ENCODE measurements around the gene RBM33. TPM values are rescaled to one million over a fixed set of nuclear protein-coding genes. Genes with fewer than 3 reads are reported as not detected.
A peak's percentile ranks its signal among the peaks of the same experiment; 100 is the strongest.

RBM33 gene
- total and polyA plus RNA-seq, 2 of the 13 experiments (the other 11 are each of a cell fraction or from before 2014, with no cell fraction given): 12.4 to 28.9 TPM

GRCh38 chr7:155809947-155810769 lies 165.7 kb downstream of the RBM33 start (continued):
- TF ChIP-seq ZNF800 (CRISPR knock-in tag; IDR thresholded peaks at IDR 0.05): peak; percentile 85
- TF ChIP-seq ZNF280B (CRISPR knock-in tag; IDR thresholded peaks at IDR 0.05; ENCODE audit: borderline replicate concordance): no peak
- no peak for TF ChIP-seq ZHX2 (IDR thresholded peaks at IDR 0.05; ENCODE audit: low read depth)
- TF ChIP-seq ZHX2 (CRISPR knock-in tag; IDR thresholded peaks at IDR 0.05; ENCODE audit: borderline replicate concordance): no peak
- TF ChIP-seq GMEB1 (CRISPR knock-in tag; IDR thresholded peaks at IDR 0.05; ENCODE audit: borderline replicate concordance): 0 out of 2 replicates have a peak, but pooled peaks have one; percentile 38
- no peak for TF ChIP-seq ATF5 (CRISPR knock-in tag; IDR thresholded peaks at IDR 0.05; ENCODE audit: low read depth)
- TF ChIP-seq ZNF678 (CRISPR knock-in tag; IDR thresholded peaks at IDR 0.05): no peak
- no peak for TF ChIP-seq ETS1 (CRISPR knock-in tag; IDR thresholded peaks at IDR 0.05)
- TF ChIP-seq KLF12 (CRISPR knock-in tag; IDR thresholded peaks at IDR 0.05; ENCODE audit: borderline replicate concordance): no peak
- TF ChIP-seq ZFY (CRISPR knock-in tag; IDR thresholded peaks at IDR 0.05): peak; percentile 52
- no peak for TF ChIP-seq TRIM22 (IDR thresholded peaks at IDR 0.05)
- TF ChIP-seq CREBL2 (CRISPR knock-in tag; IDR thresholded peaks at IDR 0.05; ENCODE audit: borderline replicate concordance): no peak
